ENCODE measurements around the gene ITPK1.

DNA sequence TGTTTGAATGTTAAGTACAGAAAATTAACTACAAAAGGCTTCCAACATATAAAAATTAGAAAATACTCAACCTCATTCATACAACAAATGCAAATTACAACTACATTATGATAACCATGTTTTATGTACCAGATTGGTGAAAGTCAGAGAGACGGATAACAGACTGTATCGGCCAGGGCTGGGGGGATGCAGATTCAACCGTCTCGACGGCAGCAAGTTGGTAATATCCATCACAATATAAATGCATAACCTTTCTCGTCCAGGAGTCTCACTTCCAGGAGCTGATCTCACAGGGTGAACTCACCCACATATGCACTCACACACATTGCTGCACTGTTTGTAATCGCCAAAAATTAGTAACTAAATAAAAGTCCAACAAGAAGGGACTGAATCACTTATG lies 89.4 kb downstream of the ITPK1 start:
- TF ChIP-seq CTCF (IDR thresholded peaks at IDR 0.05; ENCODE audit: borderline replicate concordance, extremely low read depth, low read length, poor library complexity, severe bottlenecking) (no peak), EZH2 (IDR thresholded peaks at IDR 0.05; ENCODE audit: borderline replicate concordance, low read depth, low read length, severe bottlenecking) (no peak)

Measured in DND-41 (cell line).